ENCODE results near the gene EPC1.

DNA sequence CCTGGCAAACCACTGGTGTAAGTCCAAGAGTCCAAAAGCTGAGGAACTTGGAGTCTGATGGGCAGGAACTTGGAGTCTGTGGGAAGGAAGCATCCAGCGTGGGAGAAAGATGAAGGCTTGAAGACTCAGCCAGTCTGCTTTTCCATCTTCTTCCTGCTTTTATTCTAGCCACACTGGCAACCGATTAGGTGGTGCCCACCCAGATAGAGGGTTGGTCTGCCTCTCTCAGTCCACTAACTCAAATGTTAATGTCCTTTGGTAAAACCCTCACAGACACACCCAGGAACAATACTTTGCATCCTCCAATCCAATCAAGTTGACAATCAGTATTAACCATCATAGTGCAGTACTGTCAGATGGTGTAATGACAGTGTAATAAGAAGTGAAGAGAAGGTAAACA lies 119.2 kb downstream of the EPC1 start:
- TF ChIP-seq, protein P1, sequence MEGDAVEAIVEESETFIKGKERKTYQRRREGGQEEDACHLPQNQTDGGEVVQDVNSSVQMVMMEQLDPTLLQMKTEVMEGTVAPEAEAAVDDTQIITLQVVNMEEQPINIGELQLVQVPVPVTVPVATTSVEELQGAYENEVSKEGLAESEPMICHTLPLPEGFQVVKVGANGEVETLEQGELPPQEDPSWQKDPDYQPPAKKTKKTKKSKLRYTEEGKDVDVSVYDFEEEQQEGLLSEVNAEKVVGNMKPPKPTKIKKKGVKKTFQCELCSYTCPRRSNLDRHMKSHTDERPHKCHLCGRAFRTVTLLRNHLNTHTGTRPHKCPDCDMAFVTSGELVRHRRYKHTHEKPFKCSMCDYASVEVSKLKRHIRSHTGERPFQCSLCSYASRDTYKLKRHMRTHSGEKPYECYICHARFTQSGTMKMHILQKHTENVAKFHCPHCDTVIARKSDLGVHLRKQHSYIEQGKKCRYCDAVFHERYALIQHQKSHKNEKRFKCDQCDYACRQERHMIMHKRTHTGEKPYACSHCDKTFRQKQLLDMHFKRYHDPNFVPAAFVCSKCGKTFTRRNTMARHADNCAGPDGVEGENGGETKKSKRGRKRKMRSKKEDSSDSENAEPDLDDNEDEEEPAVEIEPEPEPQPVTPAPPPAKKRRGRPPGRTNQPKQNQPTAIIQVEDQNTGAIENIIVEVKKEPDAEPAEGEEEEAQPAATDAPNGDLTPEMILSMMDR (IDR thresholded peaks at IDR 0.05) = no peak
- TF ChIP-seq, protein P2, sequence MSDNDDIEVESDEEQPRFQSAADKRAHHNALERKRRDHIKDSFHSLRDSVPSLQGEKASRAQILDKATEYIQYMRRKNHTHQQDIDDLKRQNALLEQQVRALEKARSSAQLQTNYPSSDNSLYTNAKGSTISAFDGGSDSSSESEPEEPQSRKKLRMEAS (IDR thresholded peaks at IDR 0.05; ENCODE audit: low read depth) = no peak
- TF ChIP-seq POLR2AphosphoS5 (IDR thresholded peaks at IDR 0.05; ENCODE audit: low read depth, low read length) (no peak), RAD21 (IDR thresholded peaks at IDR 0.05; ENCODE audit: low read length) (no peak), MXI1 (IDR thresholded peaks at IDR 0.05; ENCODE audit: low read depth, low read length) (no peak), TCF12 (IDR thresholded peaks at IDR 0.05) (no peak)
- TF ChIP-seq, protein P3, sequence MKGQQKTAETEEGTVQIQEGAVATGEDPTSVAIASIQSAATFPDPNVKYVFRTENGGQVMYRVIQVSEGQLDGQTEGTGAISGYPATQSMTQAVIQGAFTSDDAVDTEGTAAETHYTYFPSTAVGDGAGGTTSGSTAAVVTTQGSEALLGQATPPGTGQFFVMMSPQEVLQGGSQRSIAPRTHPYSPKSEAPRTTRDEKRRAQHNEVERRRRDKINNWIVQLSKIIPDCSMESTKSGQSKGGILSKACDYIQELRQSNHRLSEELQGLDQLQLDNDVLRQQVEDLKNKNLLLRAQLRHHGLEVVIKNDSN (IDR thresholded peaks at IDR 0.05; ENCODE audit: borderline replicate concordance, low read depth) = no peak
- TF ChIP-seq, protein P4, sequence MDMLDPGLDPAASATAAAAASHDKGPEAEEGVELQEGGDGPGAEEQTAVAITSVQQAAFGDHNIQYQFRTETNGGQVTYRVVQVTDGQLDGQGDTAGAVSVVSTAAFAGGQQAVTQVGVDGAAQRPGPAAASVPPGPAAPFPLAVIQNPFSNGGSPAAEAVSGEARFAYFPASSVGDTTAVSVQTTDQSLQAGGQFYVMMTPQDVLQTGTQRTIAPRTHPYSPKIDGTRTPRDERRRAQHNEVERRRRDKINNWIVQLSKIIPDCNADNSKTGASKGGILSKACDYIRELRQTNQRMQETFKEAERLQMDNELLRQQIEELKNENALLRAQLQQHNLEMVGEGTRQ (IDR thresholded peaks at IDR 0.05; ENCODE audit: borderline replicate concordance, low read depth, low read length) = no peak

All from SK-N-SH (cell line).